Fibroblast of gingiva (primary cell): ENCODE data around the gene HMG20B.
A peak's percentile ranks its signal among the peaks of the same experiment; 100 is the strongest.
"Not testable (repeated sequence)": the region's sequence is repeated elsewhere in the genome, so short reads cannot be mapped to it uniquely, and the experiment has no call there.

Experiments
- DNase-seq: peaks from one replicate; pipeline ENCODE4 v3.0.0-alpha.2; 2011; ENCODE audit warnings: low read depth

HMG20B gene

DNA sequence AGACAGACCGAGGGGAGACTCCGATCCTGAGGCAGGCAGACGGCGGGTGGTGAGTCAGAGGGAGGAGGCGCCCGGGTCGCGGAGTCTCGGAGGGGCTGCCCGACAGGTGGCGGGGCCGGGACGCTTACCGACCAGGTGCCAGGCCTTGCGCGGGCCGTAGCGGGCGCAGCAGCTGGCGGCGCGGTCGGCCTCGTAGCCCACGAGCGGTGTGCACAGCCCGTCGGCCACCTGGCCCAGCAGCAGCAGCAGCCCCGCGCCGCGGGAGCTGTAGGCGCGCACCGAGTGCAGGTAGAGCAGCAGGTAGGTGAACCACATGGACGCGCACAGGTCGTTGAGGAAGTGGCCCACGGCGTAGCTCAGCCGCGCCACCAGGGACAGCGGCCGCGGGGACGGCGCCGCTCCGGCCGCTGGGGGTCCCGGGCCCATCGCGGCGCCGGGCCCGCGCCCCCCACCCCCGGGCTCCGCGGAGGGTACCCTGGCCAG, 15.7 kb upstream of the HMG20B start:
- no peak for DNase-seq

DNA sequence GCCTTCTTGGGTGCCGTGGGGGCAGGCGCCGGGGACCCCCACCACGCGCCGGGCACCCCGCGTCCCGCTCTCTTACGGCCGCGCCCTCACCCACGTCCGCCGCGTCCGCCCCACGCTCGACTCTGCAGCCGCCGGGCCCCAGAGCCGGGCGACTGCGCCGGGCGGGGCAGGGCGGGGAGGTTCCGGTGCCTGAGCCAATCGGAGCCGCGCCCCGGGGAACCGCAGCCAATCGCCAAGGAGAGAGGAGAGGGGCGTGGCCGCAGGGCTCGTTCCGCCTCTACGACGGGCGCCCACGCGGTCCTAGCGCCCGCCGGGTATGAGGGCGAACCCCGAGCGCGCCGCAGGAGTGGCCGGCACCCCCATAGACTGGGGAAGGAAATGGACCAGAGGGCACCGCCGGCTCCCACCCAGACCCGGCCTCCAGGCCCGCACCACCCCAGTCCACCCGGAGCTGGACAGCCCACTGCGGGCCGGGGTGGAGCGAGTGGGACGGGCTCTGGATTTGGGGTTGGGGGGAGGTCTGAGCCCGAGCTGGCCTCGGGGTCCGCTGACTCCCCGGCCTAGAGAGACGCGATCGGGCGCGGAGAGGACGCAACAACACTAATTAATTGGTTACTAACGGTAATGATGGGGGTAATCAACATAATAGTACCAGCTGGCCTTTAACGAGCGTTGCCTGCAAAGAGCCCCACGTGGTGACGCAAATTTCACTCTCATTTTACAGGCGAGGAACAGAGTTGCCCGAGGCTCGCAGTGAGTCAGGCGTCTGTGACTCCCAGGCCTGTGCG, 15.1 kb upstream of the HMG20B start, which contains the start of gene MFSD12:
TSS of gene MFSD12 (minus strand) at position 126 of the 788 bp plus-strand sequence. CDS start 183 bp downstream, outside the sequence.
- DNase-seq, result peak; percentile 91

GRCh38 chr19:3563709-3564524, 8.8 kb upstream of the HMG20B start:
- DNase-seq, result no peak

DNA sequence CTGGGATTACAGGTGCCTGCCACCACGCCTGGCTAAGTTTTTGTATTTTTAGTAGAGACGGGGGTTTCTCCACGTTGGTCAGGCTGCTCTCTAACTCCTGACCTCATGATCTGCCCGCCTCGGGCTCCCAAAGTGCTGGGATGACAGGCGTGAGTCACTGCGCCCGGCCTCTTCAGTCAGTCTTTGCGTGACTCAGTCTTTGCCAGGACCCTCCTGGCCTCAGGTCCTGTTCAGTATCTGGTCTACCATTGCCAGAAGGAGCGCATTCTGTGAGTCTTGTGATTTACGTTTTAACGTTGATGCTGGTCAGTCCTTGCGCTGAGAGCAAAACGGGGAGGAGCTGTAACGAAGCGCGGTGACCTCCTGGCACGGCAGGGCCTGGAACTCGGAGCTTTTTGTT, 7.6 kb upstream of the HMG20B start:
- no peak for DNase-seq

GRCh38 chr19:3570042-3570441, 2.7 kb upstream of the HMG20B start:
- not testable (repeated sequence) for DNase-seq

- no peak for DNase-seq
Observed at GRCh38 chr19:3570606-3571011, 2.1 kb upstream of the HMG20B start.

- DNase-seq, result peak; percentile 100
Observed at GRCh38 chr19:3572132-3572854, 451 bp upstream of the HMG20B start.

- DNase-seq, result no peak
Observed at GRCh38 chr19:3573162-3573857, 566 bp downstream of the HMG20B start.

DNA sequence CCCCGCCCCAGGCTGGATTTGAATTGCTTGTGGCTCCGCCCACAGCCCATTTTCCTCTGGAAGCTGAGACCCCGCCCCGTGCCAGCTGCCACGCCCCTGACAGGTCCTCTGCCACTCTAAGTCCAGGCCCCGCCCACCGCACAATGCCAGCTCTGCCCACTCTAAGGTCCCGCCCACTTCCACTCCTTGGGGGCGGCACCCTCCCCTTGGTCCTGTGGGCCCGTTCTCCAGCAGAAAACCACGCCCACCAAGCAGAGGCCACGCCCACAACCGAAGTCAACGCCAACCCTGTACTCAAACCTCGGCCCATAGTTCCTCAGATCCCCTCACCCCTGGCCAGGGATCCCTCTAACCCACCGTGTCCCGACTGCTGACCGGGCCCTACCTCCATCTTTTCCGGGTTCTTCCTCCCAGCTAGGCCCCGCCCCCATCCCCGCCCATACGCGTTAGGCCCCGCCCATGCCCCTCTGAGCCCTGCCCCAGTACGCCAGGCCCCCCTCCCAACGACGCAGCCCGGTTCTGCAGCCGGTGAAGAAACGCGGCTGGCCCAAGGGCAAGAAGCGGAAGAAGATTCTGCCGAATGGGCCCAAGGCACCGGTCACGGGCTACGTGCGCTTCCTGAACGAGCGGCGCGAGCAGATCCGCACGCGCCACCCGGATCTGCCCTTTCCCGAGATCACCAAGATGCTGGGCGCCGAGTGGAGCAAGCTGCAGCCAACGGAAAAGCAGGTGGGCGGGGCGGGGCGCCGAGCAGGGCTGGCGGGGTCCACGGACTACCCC, 1.3 kb downstream of the HMG20B start:
- peak; percentile 95 for DNase-seq

- DNase-seq, result no peak
Observed at GRCh38 chr19:3575260-3575741, 2.6 kb downstream of the HMG20B start.

GRCh38 chr19:3575949-3576673, 3.4 kb downstream of the HMG20B start:
- no peak for DNase-seq

- DNase-seq, result peak; percentile 75
Observed at GRCh38 chr19:3576696-3577443, 4.1 kb downstream of the HMG20B start.

DNA sequence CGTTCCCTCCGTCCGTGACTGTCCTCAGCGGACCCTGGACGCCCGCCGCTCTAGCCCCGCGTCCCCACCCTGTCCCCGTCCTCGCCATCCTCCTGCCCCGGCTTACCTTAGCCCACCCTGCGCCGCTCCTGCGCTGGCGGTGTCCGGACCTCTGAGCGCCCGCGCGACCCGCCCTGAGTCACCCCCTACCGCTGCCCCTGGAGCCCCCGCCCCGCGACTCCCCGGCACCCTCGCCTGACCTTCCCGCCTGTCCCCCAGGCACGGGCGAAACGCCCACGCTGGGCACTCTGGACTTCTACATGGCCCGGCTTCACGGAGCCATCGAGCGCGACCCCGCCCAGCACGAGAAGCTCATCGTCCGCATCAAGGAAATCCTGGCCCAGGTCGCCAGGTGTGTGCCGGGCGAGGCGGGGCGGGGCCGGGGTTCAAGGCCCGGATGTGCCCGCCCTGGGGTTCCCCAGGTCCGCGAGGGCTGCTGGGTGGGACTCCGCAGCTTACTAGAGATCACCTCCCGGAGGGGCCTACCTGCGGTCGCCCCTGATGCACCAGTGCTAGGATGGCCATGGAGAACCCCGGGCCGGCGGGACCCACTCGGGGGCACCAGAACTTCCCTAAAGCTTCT, 5.1 kb downstream of the HMG20B start:
- DNase-seq, result no peak

DNA sequence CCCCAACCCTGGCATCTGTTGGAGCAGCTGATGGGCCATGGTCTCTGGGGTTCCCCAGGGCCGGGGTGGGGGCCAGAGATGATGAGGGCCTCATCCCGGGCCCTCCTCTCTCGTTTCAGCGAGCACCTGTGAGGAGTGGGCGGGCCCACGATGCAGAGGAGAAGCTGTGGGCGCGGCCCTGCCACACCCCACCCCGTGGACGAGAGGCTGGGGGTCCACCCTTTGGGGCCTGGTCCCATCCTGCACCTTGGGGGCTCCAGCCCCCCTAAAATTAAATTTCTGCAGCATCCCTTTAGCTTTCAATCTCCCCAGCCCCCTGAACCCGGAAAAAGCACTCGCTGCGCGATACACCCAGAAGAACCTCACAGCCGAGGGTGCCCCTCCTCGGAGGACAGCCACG, 5.6 kb downstream of the HMG20B start:
- no peak for DNase-seq

DNA sequence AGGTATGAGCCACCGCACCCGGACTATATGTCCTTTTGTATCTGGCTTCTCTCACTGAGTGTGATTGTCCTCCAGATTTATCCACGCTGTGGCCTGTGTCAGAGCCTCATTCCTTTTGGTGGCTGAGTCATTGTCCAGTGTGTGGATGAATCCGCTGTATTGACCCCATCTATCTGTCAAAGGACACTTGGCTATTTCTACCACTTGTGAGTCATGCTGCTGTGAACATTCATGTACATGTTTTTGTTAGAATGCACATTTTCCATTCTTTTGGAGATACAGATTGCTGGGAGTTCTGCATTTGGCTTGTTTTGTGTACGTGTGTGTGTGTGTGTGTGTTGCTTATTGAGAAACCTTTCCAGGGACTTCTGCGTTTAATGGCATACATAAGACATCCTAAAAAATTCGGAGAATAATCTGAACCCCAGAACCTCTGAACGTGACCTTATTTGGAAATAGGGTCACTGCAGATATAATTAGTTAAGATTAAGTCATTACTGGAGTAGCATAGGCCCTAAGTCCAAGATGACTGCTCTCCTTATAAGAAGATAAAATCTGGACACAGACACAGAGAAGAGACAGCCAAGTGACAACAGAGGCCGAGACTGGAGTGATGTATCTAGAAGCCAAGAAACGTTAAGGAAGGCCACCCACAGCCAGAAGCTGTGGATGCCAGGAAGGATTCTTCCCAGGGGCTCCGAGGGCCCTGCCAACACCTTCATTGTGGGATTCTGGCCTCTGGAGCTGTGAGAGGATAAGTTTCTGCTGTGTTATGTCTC, 7.6 kb downstream of the HMG20B start:
- peak; percentile 93 for DNase-seq

GRCh38 chr19:3581792-3582191, 9.0 kb downstream of the HMG20B start:
- not testable (repeated sequence) for DNase-seq

GRCh38 chr19:3584036-3584802, 11.5 kb downstream of the HMG20B start:
- DNase-seq, result not testable (repeated sequence)
